Ovary (tissue), 9 donors: Measurements from ENCODE around the gene KLHL17. TPM values are rescaled to one million over a fixed set of nuclear protein-coding genes. Genes with fewer than 3 reads are reported as not detected.
A peak's percentile ranks its signal among the peaks of the same experiment; 100 is the strongest.

ENCODE experiments used
- DNase-seq, 5 donors: peaks; one replicate each; pipeline ENCODE4 v3.0.0-alpha.2; 2019 to 2020
- H3K27ac ChIP-seq, 2 donors: fragments of 200-600 bp; one replicate each; pipeline versions ENCODE4 v1.5.1 to v1.8.0; 2019 to 2022
- H3K27me3 ChIP-seq: fragments of 200-600 bp; one replicate; pipeline ENCODE4 v1.8.0; 2022
- H3K36me3 ChIP-seq: fragments of 200-600 bp; sonication (generic); one replicate; pipeline ENCODE4 v1.5.1; 2019
- H3K4me1 ChIP-seq: one replicate; pipeline ENCODE4 v1.8.1; 2013; ENCODE audit warnings: mild to moderate bottlenecking, moderate library complexity; ENCODE audit not compliant: insufficient read depth
- H3K4me3 ChIP-seq: fragments of 200-600 bp; sonication (generic); one replicate; pipeline ENCODE4 v1.5.1; 2017
- H3K9me3 ChIP-seq, 2 donors: fragments of 200-600 bp in 1 of 2; sonication (generic) in 1 of 2; one replicate each; pipeline versions ENCODE4 v1.5.1 to v1.8.1; 2013 to 2019; ENCODE audit warnings: mild to moderate bottlenecking in 1 of 2, moderate library complexity in 1 of 2
- CTCF ChIP-seq, 3 donors: fragments of 450-650 bp in 2 of 3; fragments of 200-600 bp in 1 of 3; IDR thresholded peaks; one replicate each; pipeline versions ENCODE4 v1.5.1 to v1.8.0; 2016 to 2022; ENCODE audit warnings: antibody characterized with exemption in 3 of 3, mild to moderate bottlenecking in 1 of 3
- EP300 ChIP-seq: sonication (generic); formaldehyde crosslinking; IDR thresholded peaks from one replicate; pipeline ENCODE4 v1.6.1; 2017; ENCODE audit warnings: antibody characterized with exemption
- POLR2A ChIP-seq: fragments of 450-650 bp; IDR thresholded peaks from one replicate; pipeline ENCODE4 v1.6.1; 2017; ENCODE audit warnings: antibody characterized with exemption, mild to moderate bottlenecking, moderate library complexity
- WGBS, 3 donors: extraction: QIAGEN DNeasy Blood & Tissue Kit in 1 of 3; methylation state at CpG; one replicate each; pipeline versions ENCODE4 v1.1.5 to v1.1.7; 2013 to 2017; 5-methylcytosine and 5-hydroxymethylcytosine counted together
- intact Hi-C, 4 donors: fragments of 100-400 bp; cut with DNase I; formaldehyde crosslinking; loops; one replicate each; pipeline versions ENCODE4 v1.11.0 to v1.15.1; 2022 to 2023
- polyA plus RNA-seq, 2 donors: library from polyadenylated mRNA; stranded (reverse); fragments of 200-250 nt in 1 of 2; fragments of 350-450 nt in 1 of 2; fragmentation: Illumina TruSeq in 1 of 2; extraction: RNeasy Lipid Tissue Mini Kit (QIAGEN cat#74804) in 1 of 2; gene quantifications; one replicate each; pipeline ENCODE4 v1.2.3, GENCODE V29; 2013 to 2014
- total RNA-seq, 7 donors: library from RNA; depleted of rRNA in 2 of 7; stranded (reverse); fragments of >200 nt in 2 of 7; fragmentation: NEBNext Ultra II Directional in 3 of 7; extraction: Animal tissue kit (Norgen Biotek cat#: 25700) in 3 of 7; gene quantifications; one replicate each; pipeline versions ENCODE4 v1.1.0 to v1.2.4, GENCODE V29; 2016 to 2023
- donor health status: DM: no; HTN: no; CAD: no; lungs with moderate emphysema.
- donor health status: DM: no; HTN: no; CAD: no.
- donor health status: Bipolar disorder and iron deficiency.
- donor health status: DM: yes; HTN: yes; CAD: no.
- donor health status: DM: no; HTN: no; CAD: no.
- donor health status: DM: yes; HTN: yes; CAD: no.

Gene KLHL17
- total and polyA plus RNA-seq, 9 donors, result 0.13 to 6.7 (median 2.1) TPM

- WGBS, 3 donors, result 70 to 75% (median 71%) methylated on average over 28 of the region's 28 CpGs
- H3K4me1 ChIP-seq, result peaks cover 6% of the 10 kb centered on the region
- TF ChIP-seq CTCF (IDR thresholded peaks at IDR 0.05) (no peak), EP300 (no peak), POLR2A (no peak)
- DNase-seq, result no peak
- H3K27me3 ChIP-seq, result no peaks in the 10 kb centered on the region
- H3K4me3 ChIP-seq, result no peak overlapping the region
- H3K9me3 ChIP-seq, result no peaks in the 10 kb centered on the region
- no peak overlapping the region for H3K27ac ChIP-seq
- intact Hi-C loops, result no loop called here
- H3K36me3 ChIP-seq, result no peaks in the 10 kb centered on the region
Observed at GRCh38 chr1:915295-916172, 44.9 kb upstream of the KLHL17 start.

DNA sequence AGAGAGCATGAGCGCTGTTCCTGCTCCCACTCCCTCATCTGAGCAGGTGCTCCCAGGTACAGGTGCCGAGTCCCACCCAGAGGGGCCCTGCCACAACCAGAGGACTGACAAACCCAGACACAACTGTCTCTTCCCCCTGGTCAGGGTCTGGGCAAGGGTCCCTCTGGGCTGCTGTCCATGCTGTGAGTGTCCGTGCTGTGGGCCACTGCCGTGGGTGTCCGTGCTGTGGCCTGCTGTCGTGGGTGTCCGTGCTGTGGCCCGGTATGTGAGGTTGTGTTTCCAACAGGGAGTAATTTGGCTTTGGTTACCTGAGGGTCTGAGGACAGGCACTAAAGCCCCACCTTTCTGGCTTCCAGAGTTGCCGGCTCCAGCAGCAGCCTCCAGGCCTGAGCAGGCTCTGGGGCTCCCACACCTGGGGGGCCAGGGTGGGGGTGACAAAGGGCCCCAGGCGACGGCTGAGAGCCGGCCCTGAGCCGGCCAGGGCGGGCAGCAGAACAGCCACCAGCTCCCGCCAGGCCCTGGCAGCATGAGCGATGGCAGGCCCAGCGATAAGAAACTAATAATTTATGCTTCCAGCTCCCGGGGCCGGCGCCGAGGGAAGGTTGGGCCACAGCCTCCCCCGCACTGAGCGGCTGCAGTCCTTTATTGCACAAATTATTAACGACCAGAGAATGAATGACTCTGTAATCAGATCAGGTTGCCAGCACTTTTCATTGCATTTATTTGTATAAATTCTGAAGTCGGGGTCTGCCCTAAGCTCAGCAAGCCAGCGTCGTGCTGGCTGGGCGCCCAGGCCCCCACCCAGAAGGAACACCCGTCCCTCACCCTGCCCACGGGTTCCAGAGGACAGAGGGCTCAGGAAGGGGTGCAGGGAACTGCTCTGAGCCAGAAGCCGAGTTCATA, 44.0 kb upstream of the KLHL17 start:
- intact Hi-C loops, result no loop called here
- no peaks in the 10 kb centered on the region for H3K27me3 ChIP-seq
- no peaks in the 10 kb centered on the region for H3K9me3 ChIP-seq
- H3K4me3 ChIP-seq, result no peak overlapping the region
- WGBS, 3 donors, result 8 to 10% (median 9%) methylated on average over 26 to 31 of the region's 31 CpGs
- H3K27ac ChIP-seq, result no peak overlapping the region
- TF ChIP-seq EP300 (no peak), CTCF (IDR thresholded peaks at IDR 0.05) (no peak), POLR2A (no peak)
- no peaks in the 10 kb centered on the region for H3K36me3 ChIP-seq
- H3K4me1 ChIP-seq, result peaks cover 11% of the 10 kb centered on the region
- DNase-seq, result peak in 1 of 5 donors; percentile 16

DNA sequence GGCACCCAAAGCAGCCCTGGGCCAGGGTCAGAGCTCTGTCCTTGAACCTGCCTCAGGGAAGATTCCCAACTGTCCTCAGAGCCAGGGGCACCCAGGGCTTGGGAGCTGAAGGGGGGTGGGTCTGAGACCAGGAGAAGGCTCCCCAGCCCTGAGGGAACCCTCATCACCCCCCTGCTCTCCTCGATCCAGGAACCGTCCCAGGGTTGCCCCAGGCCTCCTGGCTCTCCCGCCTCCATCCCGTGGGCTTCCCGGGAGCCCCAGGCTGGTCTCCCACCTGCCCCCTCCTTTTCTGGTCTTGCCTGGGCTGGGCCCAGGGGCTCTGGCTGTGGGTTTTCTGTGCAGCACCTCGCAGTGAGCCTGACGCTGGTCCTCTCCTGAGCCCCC, 43.3 kb upstream of the KLHL17 start:
- Histone ChIP-seq H3K27me3 (no peaks in the 10 kb centered on the region), H3K36me3 (no peaks in the 10 kb centered on the region), H3K4me1 (peaks cover 11% of the 10 kb centered on the region), H3K4me3 (no peak overlapping the region), H3K9me3 (no peaks in the 10 kb centered on the region), H3K27ac (no peak overlapping the region)
- 11 to 22% (median 15%) methylated on average over 6 to 7 of the region's 7 CpGs for whole genome bisulfite sequencing, 3 donors
- intact Hi-C loops, result no loop called here
- peak in 1 of 5 donors; percentile 9 for DNase-seq
- TF ChIP-seq POLR2A, result no peak
- TF ChIP-seq CTCF (IDR thresholded peaks at IDR 0.05), result no peak
- TF ChIP-seq EP300, result no peak

DNA sequence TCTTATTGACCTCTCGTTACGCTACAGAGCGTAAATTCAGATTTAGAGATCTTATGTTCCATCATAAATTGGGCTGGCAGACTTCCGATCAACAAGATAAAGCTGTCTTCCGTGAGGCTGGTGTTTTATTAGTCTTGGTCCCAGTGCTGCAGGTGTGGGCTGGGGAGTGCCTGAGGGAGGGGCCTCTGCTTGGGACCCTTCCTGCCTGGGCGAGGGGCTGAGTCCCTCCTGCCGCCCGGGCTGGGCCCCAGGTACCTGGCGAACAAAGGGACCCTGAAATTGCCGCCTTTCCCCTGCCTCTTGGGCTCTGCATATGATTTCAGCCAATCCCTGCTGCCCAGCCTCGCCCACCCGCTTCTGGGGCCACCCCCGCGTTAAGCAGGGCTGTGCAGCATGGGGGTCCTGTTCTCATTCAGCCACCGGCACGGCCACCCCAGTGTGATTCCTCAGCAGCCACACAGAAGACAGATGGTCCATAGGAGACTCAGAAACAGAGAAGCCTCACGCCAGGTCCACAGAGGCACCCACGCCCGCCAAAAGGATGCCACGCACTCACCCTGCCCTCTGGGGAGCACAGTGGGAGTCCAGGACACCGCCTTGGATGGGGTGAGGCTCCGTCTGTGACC, 42.8 kb upstream of the KLHL17 start:
- WGBS, 3 donors, result 24 to 45% (median 41%) methylated on average over 22 of the region's 22 CpGs
- intact Hi-C loops, result no loop called here

More for the DNA sequence above, 42.8 kb upstream of the KLHL17 start:
- no peak for TF ChIP-seq POLR2A
- TF ChIP-seq CTCF (IDR thresholded peaks at IDR 0.05), result no peak
- no peak for TF ChIP-seq EP300
- Histone ChIP-seq H3K27me3 (no peaks in the 10 kb centered on the region), H3K27ac (no peak overlapping the region), H3K4me1 (peaks cover 11% of the 10 kb centered on the region), H3K36me3 (no peaks in the 10 kb centered on the region), H3K4me3 (no peak overlapping the region), H3K9me3 (no peaks in the 10 kb centered on the region)
- peak in 1 of 5 donors; percentile 6 for DNase-seq
